T-helper 22 cell (primary cell): Measurements from ENCODE around the gene ZNF469.

ENCODE experiments used
- DNase-seq: peaks from one replicate; pipeline ENCODE4 v3.0.0-alpha.2; 2020; ENCODE audit warnings: low read depth

ZNF469 gene

GRCh38 chr16:88391144-88391850 lies 8.5 kb downstream of the ZNF469 start:
- no peak for DNase-seq

- DNase-seq, result no peak
Observed at GRCh38 chr16:88392111-88392510, 9.4 kb downstream of the ZNF469 start.

DNA sequence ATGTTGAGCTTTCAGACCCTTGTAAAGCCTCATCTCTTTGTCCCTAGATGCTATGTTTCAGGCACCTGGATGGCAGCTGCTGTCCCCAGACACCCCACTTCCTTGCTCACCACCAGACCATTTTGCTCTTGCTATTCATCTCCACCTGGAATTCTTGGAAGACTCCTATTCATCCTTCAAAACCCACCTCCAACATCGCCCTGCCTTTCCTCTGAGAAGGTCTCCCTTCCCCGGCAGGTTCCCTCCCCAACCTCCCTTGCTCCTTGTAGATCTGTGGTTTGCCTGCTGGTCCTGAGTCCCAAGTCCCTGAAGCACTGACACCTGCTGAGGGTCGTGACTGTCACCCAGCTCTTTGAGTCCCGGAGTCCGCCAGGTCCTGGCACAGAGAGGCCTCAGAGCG lies 9.9 kb downstream of the ZNF469 start:
- no peak for DNase-seq

GRCh38 chr16:88393034-88393433 lies 10.3 kb downstream of the ZNF469 start:
- DNase-seq, result no peak

GRCh38 chr16:88393571-88393970 lies 10.8 kb downstream of the ZNF469 start:
- no peak for DNase-seq

- no peak for DNase-seq
Observed at GRCh38 chr16:88394426-88394825, 11.7 kb downstream of the ZNF469 start.

DNA sequence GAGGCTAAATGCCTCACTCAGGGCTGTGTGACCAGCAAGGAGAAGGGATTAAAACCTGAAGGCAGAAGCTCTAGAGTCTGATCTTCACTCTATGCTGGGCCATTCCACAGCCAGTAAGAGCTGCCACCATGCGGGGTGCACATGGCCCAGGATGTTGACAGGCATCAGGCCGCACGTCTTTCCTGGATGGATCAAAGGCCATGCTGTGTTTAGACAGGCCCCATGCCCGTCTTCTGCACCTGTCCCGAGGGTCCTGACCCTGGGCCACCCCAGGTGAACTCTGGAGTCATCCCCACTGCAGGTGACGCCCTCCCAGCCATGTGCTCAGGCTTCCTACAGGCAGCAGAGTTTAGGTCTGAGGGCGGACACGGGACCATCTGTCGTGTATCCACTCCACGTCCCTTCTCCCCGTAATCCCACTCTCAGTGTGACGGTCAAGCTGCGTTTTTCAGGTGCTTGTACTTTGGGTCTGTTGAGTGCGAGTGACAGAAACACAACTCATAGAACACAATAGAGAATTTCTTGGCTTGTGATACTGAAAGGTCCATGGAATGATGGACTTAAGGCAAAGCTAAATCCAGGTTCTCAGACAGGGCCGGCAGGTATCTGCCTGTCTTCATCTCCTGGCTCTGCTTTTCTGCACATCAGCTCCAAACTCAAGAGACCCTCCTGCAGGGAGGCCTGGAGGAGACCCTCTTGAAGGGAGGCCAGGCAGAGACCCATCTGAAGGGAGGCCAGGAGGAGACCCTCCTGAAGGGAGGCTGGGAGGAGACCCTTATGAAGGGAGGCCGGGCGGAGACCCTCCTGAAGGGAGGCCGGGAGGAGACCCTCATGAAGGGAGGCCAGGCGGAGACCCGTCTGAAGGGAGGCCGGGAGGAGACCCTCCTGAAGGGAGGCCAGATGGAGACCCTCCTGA lies 13.2 kb downstream of the ZNF469 start:
- DNase-seq, result no peak

DNA sequence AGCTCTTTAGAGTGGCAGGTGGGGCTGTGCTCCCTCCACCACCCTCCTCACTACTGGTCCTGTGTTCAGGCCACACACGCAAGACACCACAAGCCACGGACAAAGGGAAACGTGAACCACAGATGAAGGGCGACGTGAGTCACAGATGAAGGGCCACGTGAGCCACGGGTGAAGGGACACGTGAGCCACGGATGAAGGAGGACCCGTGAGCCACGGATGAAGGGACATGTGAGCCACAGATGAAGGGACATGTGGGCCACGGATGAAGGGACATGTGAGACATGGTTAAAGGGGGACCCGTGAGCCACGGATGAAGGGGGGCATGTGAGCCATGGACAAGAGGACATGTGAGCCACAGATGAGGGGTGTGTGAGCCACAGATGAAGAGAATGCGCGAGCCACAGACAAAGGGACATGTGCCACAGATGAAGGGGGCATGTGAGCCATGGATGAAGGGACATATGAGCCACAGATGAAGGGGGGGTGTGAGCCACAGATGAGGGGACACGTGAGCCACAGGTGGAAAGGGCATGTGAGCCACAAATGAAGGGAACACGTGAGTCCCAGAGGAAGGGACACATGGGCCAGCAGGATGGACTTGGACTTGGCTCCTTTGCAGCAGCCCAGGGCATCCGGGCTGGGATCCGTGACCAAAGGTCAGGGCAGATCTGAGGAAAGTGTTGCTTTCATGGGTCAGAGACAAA lies 15.6 kb downstream of the ZNF469 start:
- no peak for DNase-seq

- no peak for DNase-seq
Observed at GRCh38 chr16:88398874-88399178, 16.1 kb downstream of the ZNF469 start.

DNA sequence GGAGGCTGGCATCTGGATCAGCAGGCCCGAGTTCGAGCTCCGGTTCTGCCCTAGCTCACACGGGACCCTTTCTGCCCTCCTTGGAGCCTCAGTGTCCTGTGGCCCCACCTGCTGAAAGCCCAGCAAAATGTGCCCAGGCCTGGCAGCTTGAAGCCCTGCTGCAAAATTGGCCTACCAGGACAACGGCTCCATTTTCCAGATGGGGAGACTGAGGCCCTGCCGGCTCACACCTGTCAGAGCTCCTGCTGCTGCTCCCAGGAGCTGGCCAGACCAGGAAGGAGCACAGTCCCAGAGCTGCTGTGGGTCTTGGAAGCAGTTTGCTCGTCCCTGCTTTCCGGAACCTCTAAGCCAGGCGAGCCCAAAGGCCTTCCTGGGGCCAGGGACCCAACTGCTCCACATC lies 17.4 kb downstream of the ZNF469 start:
- DNase-seq, result no peak

- DNase-seq, result no peak
Observed at GRCh38 chr16:88401604-88402246, 19.0 kb downstream of the ZNF469 start.

- no peak for DNase-seq
Observed at GRCh38 chr16:88402551-88403240, 19.9 kb downstream of the ZNF469 start.

GRCh38 chr16:88403794-88404581 lies 21.2 kb downstream of the ZNF469 start:
- DNase-seq, result no peak

DNA sequence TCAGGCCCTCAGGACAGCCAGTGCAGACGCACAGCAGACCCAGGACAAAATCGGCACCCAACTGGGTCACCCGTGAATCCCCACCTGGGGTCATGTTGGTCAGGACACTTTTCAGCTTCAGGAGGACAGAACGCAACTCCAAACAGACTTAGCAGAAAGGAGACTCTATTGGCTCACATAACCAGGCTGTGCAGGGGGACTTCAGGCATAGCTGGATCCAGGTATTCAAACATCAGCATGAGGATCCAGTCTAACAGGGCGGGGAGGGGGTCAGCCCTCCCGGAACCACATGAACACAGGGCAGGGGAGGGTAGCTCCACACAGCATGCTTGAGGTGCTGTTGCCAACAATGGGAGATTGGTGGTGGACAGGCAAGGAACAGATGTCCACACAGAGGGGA lies 22.0 kb downstream of the ZNF469 start:
- DNase-seq, result no peak

DNA sequence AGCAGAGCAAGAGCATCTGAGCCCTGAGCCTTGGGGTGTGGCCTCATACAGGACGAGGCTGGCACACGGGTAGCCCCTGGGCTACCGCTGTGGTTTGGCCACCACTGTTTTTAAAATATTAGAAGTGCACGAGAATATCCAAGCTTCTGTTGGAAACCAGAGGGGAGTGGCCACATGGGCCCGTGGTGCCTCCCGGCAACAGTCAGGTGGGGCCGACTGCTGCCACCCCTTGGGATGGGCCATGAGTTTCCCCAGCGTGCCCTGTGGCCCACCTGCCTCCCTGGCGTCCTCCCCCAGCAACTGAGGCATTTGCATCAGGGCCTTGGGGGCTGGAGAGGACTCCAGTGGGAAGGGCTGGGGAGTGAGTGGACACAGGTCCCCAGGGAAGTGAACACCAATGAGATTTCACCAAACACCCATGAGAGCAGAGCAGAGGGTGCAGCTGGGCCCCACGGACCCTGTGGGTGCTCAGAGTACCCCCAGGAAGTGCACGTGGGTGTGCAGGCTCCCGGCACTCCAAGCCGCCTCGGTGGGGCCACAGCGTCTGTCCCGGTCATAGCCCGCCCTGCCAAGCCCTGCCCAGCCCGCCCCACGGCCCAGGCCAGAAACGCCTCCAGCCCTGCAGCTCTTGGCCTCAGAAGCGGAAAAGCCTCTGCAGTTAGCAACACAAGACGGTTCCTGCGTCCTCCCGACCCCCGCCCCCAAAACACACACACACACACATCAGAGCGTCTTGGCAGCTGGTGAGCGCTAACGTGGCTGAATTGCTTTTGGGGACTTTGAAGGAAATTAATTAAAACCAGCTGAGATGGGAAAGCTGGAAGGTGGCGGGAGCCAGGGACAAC lies 22.7 kb downstream of the ZNF469 start:
- no peak for DNase-seq

DNA sequence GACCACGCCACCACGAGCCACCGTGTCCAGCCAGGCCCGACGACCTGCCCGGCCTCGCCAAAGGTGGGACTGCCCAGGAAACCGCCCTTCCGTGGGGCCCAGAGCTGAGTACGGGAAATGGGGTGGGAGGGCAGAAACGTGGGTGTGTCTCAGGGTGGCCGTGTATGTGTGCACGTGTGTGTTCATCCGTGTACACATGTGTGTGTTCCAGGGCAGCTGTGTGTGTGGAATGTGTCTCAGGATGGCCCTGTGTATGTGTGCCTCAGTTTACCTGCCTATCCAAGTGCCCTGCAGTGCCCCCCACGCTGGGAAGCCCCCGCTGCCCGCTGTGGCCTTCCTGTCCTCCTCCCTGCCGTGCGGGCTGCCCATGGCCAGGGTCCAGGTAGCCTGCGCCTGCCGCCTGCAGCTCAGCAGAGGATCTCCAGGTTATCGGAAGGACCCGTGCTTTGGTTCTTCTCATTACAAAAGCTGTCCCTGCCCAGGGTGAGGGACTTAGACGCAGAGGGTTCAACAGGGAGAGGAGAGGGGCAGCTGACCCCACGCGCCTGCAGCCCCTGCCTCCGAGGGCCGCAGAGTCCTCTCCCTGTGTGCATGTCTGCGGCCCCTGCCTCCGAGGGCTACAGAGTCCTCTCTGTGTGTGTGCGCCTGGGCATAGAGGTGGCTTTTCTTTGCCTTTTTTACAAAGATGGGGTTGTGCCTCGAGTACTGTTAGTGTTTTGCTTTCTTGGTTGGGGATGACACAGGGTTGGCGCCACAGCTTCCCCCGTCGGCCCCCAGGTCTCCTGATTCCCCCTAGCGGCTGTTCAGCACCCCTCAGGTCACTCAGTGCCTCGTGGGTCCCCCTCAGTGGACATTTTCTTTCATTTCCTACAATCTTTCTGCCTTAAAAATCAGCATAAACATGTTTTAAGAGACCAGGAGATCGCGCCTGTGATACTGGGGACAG lies 23.6 kb downstream of the ZNF469 start:
- no peak for DNase-seq

GRCh38 chr16:88407042-88407420 lies 24.3 kb downstream of the ZNF469 start:
- no peak for DNase-seq

- no peak for DNase-seq
Observed at GRCh38 chr16:88407807-88408206, 25.0 kb downstream of the ZNF469 start.

DNA sequence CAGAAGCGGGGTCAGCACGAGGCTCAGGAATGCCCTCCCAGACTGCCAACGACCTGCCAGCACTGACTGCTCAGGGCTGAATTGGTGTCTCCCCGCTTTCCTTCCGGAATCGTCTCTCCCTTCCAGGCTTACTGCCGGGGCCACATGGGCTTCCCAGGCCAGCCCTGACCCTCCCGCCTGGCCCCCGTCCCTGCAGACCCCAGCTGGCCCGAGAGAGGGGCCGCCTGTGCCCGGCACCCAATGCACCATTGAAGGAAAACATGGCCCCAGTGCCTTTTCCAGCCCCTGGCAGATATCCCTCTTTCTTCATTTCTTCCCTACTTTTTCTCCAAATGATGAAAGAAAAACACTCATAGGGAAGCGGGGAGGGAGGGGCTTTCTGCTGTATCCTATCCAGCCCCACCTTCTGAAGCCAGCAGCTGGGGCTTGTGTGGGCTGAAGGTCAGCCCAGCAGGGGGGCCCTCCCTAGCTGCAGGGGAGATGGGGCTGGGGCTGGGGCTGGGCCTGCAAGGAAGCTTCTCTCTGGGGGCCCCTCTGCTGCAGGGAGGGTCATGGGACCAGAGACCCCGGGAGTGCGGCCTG lies 25.9 kb downstream of the ZNF469 start:
- no peak for DNase-seq
